GM18526 (cell line): ENCODE data around the gene CLK4.

ENCODE experiments used
- POLR2A ChIP-seq: IDR thresholded peaks from 3 replicates; pipeline ENCODE4 v1.6.1; 2011; ENCODE audit not compliant: insufficient read length; ENCODE audit errors: extremely low read depth

The CLK4 gene

GRCh38 chr5:178580271-178580955 lies 46.4 kb downstream of the CLK4 start:
- TF ChIP-seq POLR2A: no peak

- TF ChIP-seq POLR2A: no peak
These were observed 48.9 kb downstream of the CLK4 start for GRCh38 chr5:178577944-178578343.

- no peak for TF ChIP-seq POLR2A
These were observed 49.4 kb downstream of the CLK4 start for GRCh38 chr5:178577376-178577839.

- TF ChIP-seq POLR2A: no peak
These were observed 50.1 kb downstream of the CLK4 start for GRCh38 chr5:178576591-178577351.

- TF ChIP-seq POLR2A: no peak
These were observed 53.6 kb downstream of the CLK4 start for GRCh38 chr5:178573216-178573615.

GRCh38 chr5:178572617-178573016 lies 54.2 kb downstream of the CLK4 start:
- no peak for TF ChIP-seq POLR2A

- no peak for TF ChIP-seq POLR2A
These were observed 57.4 kb downstream of the CLK4 start for GRCh38 chr5:178569485-178569884.

GRCh38 chr5:178564811-178565550 lies 61.9 kb downstream of the CLK4 start:
- no peak for TF ChIP-seq POLR2A

- TF ChIP-seq POLR2A: no peak
These were observed 62.5 kb downstream of the CLK4 start for GRCh38 chr5:178564397-178564796.

- TF ChIP-seq POLR2A: no peak
These were observed 63.2 kb downstream of the CLK4 start for GRCh38 chr5:178563621-178564020.

- no peak for TF ChIP-seq POLR2A
These were observed 65.0 kb downstream of the CLK4 start for GRCh38 chr5:178561746-178562264.

GRCh38 chr5:178560911-178561310 lies 65.9 kb downstream of the CLK4 start:
- TF ChIP-seq POLR2A: no peak

- TF ChIP-seq POLR2A: no peak
These were observed 69.4 kb downstream of the CLK4 start for GRCh38 chr5:178557416-178557815.

GRCh38 chr5:178555771-178556211 lies 71.1 kb downstream of the CLK4 start:
- no peak for TF ChIP-seq POLR2A

- no peak for TF ChIP-seq POLR2A
These were observed 71.8 kb downstream of the CLK4 start for GRCh38 chr5:178555005-178555404.
